HCT116 (cell line): Measurements from ENCODE around the gene TCP11. TPM values are rescaled to one million over a fixed set of nuclear protein-coding genes. Genes with fewer than 3 reads are reported as not detected.

Experiments
- ATAC-seq: fragments of 200-7000 bp; cut with Tn5 transposase; 2 replicates; pipeline ENCODE4 v1.9.1; 2020; ENCODE audit warnings: mild to moderate bottlenecking, moderate library complexity
- BruUV-seq: library from RNA; stranded (reverse); fragments of 400-500 nt; replicated peaks from 2 replicates; lab custom pipeline; 2021; lab: Mats Ljungman, UMichigan
- CTCF ChIA-PET: fragments of 300-600 bp; sonication (Branson Sonifier 250); formaldehyde crosslinking; loops from one replicate; lab custom pipeline; 2021; ENCODE audit warnings: antibody characterized with exemption; lab: Charles Lee
- POLR2A ChIA-PET: fragments of 300-600, 350-600 bp; sonication (Branson Sonifier 250); formaldehyde crosslinking; loops from one replicate; lab custom pipeline; 2021; ENCODE audit warnings: antibody characterized with exemption; lab: Charles Lee
- RAD21 ChIA-PET, 2 experiments: fragments of 300-600 bp; sonication (Branson Sonifier 250); formaldehyde crosslinking; loops; one replicate each; lab custom pipeline; 2023; ENCODE audit warnings: low total read pairs in 2 of 2; ENCODE audit not compliant: uncharacterized antibody in 2 of 2, unreplicated experiment in 2 of 2, low non-redundant PET in 1 of 2; lab: Charles Lee
- DNase-seq: peaks from one replicate; pipeline ENCODE4 v3.0.0-alpha.2; 2010; ENCODE audit warnings: low read depth, low spot score
- H2AFZ ChIP-seq: fragments of 200-600 bp; shearing (Covaris generic), sonication (generic); 2 replicates; pipeline ENCODE4 v1.6.1; 2017; ENCODE audit warnings: low read depth, mixed run types, mixed read lengths, antibody characterized with exemption, low read length; ENCODE audit not compliant: poor library complexity, severe bottlenecking
- H3K27ac ChIP-seq: 2 replicates; pipeline ENCODE4 v1.5.1; 2012; ENCODE audit warnings: low read depth, low read length
- H3K27me3 ChIP-seq: fragments of 200-600 bp; sonication (generic); 2 replicates; pipeline ENCODE4 v1.6.1; 2016; ENCODE audit warnings: mixed run types, low read length, mixed read lengths; ENCODE audit not compliant: insufficient read depth
- H3K36me3 ChIP-seq, 2 experiments: fragments of 200-500 bp in 1 of 2; fragments of 200-600 bp in 1 of 2; sonication (Bioruptor generic) in 1 of 2; sonication (generic) in 1 of 2; 2 replicates each; pipeline versions ENCODE4 v1.5.1 to v1.6.1; 2014 to 2016; ENCODE audit warnings: low read length in 2 of 2, inconsistent platforms in 1 of 2, mixed read lengths in 1 of 2, mixed run types in 1 of 2; ENCODE audit not compliant: insufficient read depth in 2 of 2, control insufficient read depth in 1 of 2
- H3K4me1 ChIP-seq, 2 experiments: fragments of 200-600 bp in 1 of 2; sonication (generic) in 1 of 2; 2 replicates each; pipeline versions ENCODE4 v1.5.1 to v1.6.1; 2012 to 2017; ENCODE audit warnings: low read length in 2 of 2, inconsistent platforms in 1 of 2, mild to moderate bottlenecking in 1 of 2, mixed read lengths in 1 of 2, mixed run types in 1 of 2, moderate library complexity in 1 of 2; ENCODE audit not compliant: insufficient read depth in 2 of 2, control insufficient read depth in 1 of 2
- H3K4me2 ChIP-seq: fragments of 200-600 bp; sonication (generic); 2 replicates; pipeline ENCODE4 v1.6.1; 2017; ENCODE audit warnings: mixed run types, low read length, mixed read lengths
- H3K4me3 ChIP-seq, 2 experiments: fragments of 200-600 bp in 1 of 2; sonication (generic) in 1 of 2; replicated peaks in 1 of 2; 2 replicates each; pipeline ENCODE4 v1.5.1; 2011 to 2016; ENCODE audit warnings: low read length in 2 of 2, control low read depth in 1 of 2, low read depth in 1 of 2, mild to moderate bottlenecking in 1 of 2, mixed read lengths in 1 of 2, mixed run types in 1 of 2
- H3K79me2 ChIP-seq: fragments of 200-600 bp; sonication (generic); 2 replicates; pipeline ENCODE4 v1.6.1; 2017; ENCODE audit warnings: mild to moderate bottlenecking, mixed run types, low read length, moderate library complexity, mixed read lengths; ENCODE audit not compliant: insufficient read depth
- H3K9ac ChIP-seq: fragments of 200-600 bp; sonication (generic); 2 replicates; pipeline ENCODE4 v1.6.1; 2016; ENCODE audit warnings: low read length, mixed read lengths
- H3K9me2 ChIP-seq: fragments of 200-600 bp; sonication (generic), shearing (Covaris generic); 2 replicates; pipeline ENCODE4 v1.6.1; 2017; ENCODE audit warnings: mixed run types, mild to moderate bottlenecking, moderate library complexity; ENCODE audit not compliant: insufficient read depth
- H3K9me3 ChIP-seq, 2 experiments: fragments of 200-500 bp in 1 of 2; fragments of 200-600 bp in 1 of 2; sonication (Bioruptor generic) in 1 of 2; sonication (generic) in 1 of 2; 2 replicates each; pipeline ENCODE4 v1.6.1; 2014 to 2017; ENCODE audit warnings: low read length in 2 of 2, mixed read lengths in 2 of 2, inconsistent platforms in 1 of 2, low read depth in 1 of 2, mild to moderate bottlenecking in 1 of 2, mixed run types in 1 of 2, moderate library complexity in 1 of 2; ENCODE audit not compliant: control insufficient read depth in 1 of 2, insufficient read depth in 1 of 2
- H4K20me1 ChIP-seq: fragments of 200-600 bp; sonication (generic), shearing (Covaris generic); 2 replicates; pipeline ENCODE4 v1.6.1; 2017; ENCODE audit warnings: mixed run types, mild to moderate bottlenecking, moderate library complexity; ENCODE audit not compliant: insufficient read depth
- ATF3 ChIP-seq: IDR thresholded peaks from 2 replicates; pipeline ENCODE4 v1.6.1; 2012
- CBX3 ChIP-seq: IDR thresholded peaks from 2 replicates; pipeline ENCODE4 v1.6.1; 2012; ENCODE audit warnings: low read depth
- CEBPB ChIP-seq: IDR thresholded peaks from 2 replicates; pipeline ENCODE4 v1.6.1; 2012; ENCODE audit warnings: low read depth
- CTCF ChIP-seq, 3 experiments: fragments of 200-600 bp in 1 of 3; sonication (generic) in 1 of 3; IDR thresholded peaks in 2 of 3; conservative IDR thresholded peaks in 1 of 3; 2 replicates each; pipeline ENCODE4 v1.5.1; 2012 to 2017; ENCODE audit warnings: low read depth in 2 of 3, low read length in 2 of 3, antibody characterized with exemption in 1 of 3, borderline replicate concordance in 1 of 3, control low read depth in 1 of 3, mild to moderate bottlenecking in 1 of 3, mixed read lengths in 1 of 3, mixed run types in 1 of 3, moderate library complexity in 1 of 3; ENCODE audit not compliant: insufficient read depth in 1 of 3
- EGR1 ChIP-seq: IDR thresholded peaks from 2 replicates; pipeline ENCODE4 v1.6.1; 2012; ENCODE audit warnings: low read depth
- EZH2 ChIP-seq: fragments of 200-600 bp; sonication (generic); IDR thresholded peaks from 2 replicates; pipeline ENCODE4 v1.6.1; 2017; ENCODE audit warnings: antibody characterized with exemption, mixed run types
- EZH2phosphoT487 ChIP-seq: fragments of 200-600 bp; IDR thresholded peaks from 2 replicates; pipeline ENCODE4 v1.6.1; 2018; ENCODE audit warnings: antibody characterized with exemption, borderline replicate concordance
- JUND ChIP-seq: IDR thresholded peaks from 2 replicates; pipeline ENCODE4 v1.6.1; 2012
- POLR2A ChIP-seq: IDR thresholded peaks from 2 replicates; pipeline ENCODE4 v1.7.0; 2011; ENCODE audit warnings: borderline replicate concordance; ENCODE audit not compliant: insufficient read depth, insufficient read length; ENCODE audit errors: extremely low read depth
- REST ChIP-seq: IDR thresholded peaks from 2 replicates; pipeline ENCODE4 v1.6.1; 2012; ENCODE audit warnings: low read depth
- SIN3A ChIP-seq: IDR thresholded peaks from 2 replicates; pipeline ENCODE4 v1.6.1; 2012; ENCODE audit warnings: low read depth
- SP1 ChIP-seq: IDR thresholded peaks from 2 replicates; pipeline ENCODE4 v1.6.1; 2012; ENCODE audit warnings: low read depth
- SRF ChIP-seq: IDR thresholded peaks from 2 replicates; pipeline ENCODE4 v1.6.1; 2012; ENCODE audit warnings: low read depth
- TCF7L2 ChIP-seq: IDR thresholded peaks from 2 replicates; pipeline ENCODE4 v1.7.0; 2011; ENCODE audit warnings: borderline replicate concordance, inconsistent platforms; ENCODE audit not compliant: insufficient read depth, insufficient read length; ENCODE audit errors: extremely low read depth
- YY1 ChIP-seq: IDR thresholded peaks from 2 replicates; pipeline ENCODE4 v1.6.1; 2011; ENCODE audit warnings: low read length, low read depth, moderate library complexity, mild to moderate bottlenecking; ENCODE audit not compliant: insufficient replicate concordance; ENCODE audit errors: extremely low read depth
- ZNF274 ChIP-seq: fragments of 200-500 bp; sonication (Bioruptor generic); IDR thresholded peaks from 2 replicates; pipeline ENCODE4 v1.6.1; 2014; ENCODE audit warnings: mild to moderate bottlenecking, low read depth, low read length, inconsistent platforms
- intact Hi-C: fragments of 100-400 bp; cut with micrococcal nuclease; formaldehyde crosslinking; loops from 2 replicates; pipeline ENCODE4 v1.10.0; 2022
- total RNA-seq: library from RNA; stranded (reverse); gene quantifications from one replicate; pipeline ENCODE4 v1.2.1, GENCODE V29; 2021; ENCODE audit not compliant: unreplicated experiment

TCP11 gene
- total RNA-seq, 1 experiment from 2014 or later = not detected

DNA sequence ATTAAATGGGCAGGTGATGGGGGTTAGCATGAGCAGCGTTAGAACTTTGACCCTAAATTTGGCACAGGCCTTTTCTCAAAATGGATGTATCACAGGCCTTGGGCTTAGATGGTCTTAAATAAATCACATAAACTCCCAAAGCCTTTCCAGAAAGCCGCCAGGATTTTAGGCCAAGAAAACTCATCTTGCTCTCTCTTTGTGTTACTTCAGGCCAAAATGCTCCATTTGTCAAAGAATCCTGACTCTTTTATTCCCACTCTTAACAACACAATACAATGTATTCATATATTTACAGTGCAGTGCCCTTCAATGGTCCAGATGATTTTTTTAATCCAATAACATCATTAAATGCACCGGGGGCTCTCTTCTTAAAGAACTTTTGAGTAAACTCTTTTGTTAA, 5.9 kb upstream of the TCP11 start:
- CTCF ChIA-PET = interaction anchor here (0.5 to 3.9 kb wide), 4 partner anchors 58 to 171 kb away, joined by 3 to 36 read pairs (median 20); no protein-coding TSS in a partner anchor
- H3K9me2 ChIP-seq = no peaks in the 10 kb centered on the region
- no peak overlapping the region for H3K4me2 ChIP-seq
- no peak overlapping the region for H3K9ac ChIP-seq
- H3K27ac ChIP-seq = no peak overlapping the region
- POLR2A ChIA-PET = no interaction called here
- no peaks in the 10 kb centered on the region for H3K79me2 ChIP-seq
- no peaks in the 10 kb centered on the region for H3K36me3 ChIP-seq
- intact Hi-C loops = no loop called here
- no peak overlapping the region for H3K4me3 ChIP-seq
- DNase-seq = no peak
- RAD21 ChIA-PET = interaction anchor here (1.2 to 3.1 kb wide), 4 partner anchors 58 to 94 kb away, joined by 4 to 11 read pairs (median 8); no protein-coding TSS in a partner anchor
- no peak for TF ChIP-seq TCF7L2
- no peak for TF ChIP-seq YY1
- TF ChIP-seq POLR2A = no peak
- TF ChIP-seq SP1 = no peak
- TF ChIP-seq SRF = no peak
- TF ChIP-seq EGR1 = no peak
- TF ChIP-seq EZH2phosphoT487 = no peak
- TF ChIP-seq SIN3A = no peak
- H3K4me1 ChIP-seq = peaks cover 0 to 12% of the 10 kb centered on the region in 2 experiments; a peak in 2 of 4 replicates
- H4K20me1 ChIP-seq = no peaks in the 10 kb centered on the region
- ATAC-seq = no peak
- no peaks in the 10 kb centered on the region for H3K9me3 ChIP-seq
- H3K27me3 ChIP-seq = no peaks in the 10 kb centered on the region
- no peak overlapping the region for H2AFZ ChIP-seq
- no TSS peak for BruUV-seq

DNA sequence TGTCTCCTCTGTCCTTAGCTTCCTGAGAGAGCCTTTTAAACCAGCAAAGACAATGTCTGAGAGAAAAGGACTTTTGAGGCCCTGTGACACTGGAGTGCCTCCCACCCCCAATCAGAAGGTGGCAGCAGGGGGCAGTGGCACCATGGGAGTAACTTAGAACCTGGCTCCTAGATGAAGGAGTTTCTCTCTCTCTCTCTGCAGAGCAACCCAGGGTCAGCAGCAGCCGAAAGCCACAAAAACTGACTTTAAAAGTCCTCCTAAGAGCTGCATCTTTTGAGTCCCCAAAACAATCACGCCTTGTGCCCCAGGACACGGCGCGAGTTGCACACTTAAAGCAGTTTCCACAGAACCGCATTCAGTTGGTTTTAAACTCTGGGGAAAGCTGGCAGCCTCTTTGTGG, 5.3 kb upstream of the TCP11 start:
- no peak overlapping the region for H3K27ac ChIP-seq
- no peak overlapping the region for H3K9ac ChIP-seq
- no peaks in the 10 kb centered on the region for H3K36me3 ChIP-seq
- H4K20me1 ChIP-seq = no peaks in the 10 kb centered on the region
- ChIA-PET RAD21 (interaction anchor here (1.2 to 3.1 kb wide), 4 partner anchors 58 to 95 kb away, joined by 4 to 11 read pairs (median 8); no protein-coding TSS in a partner anchor), POLR2A (no interaction called here), CTCF (interaction anchor here (0.5 to 3.9 kb wide), 4 partner anchors 59 to 170 kb away, joined by 3 to 36 read pairs (median 20); no protein-coding TSS in a partner anchor)
- no peaks in the 10 kb centered on the region for H3K27me3 ChIP-seq
- no peak overlapping the region for H3K4me2 ChIP-seq
- ATAC-seq = peak; percentile 90
- peaks cover 0 to 10% of the 10 kb centered on the region in 2 experiments; a peak in 2 of 4 replicates for H3K4me1 ChIP-seq
- peak; percentile 23 for DNase-seq
- no peak overlapping the region for H3K4me3 ChIP-seq
- intact Hi-C loops = loop anchor here (1.0 kb wide), 2 partner anchors 59 to 95 kb away; no protein-coding TSS in a partner anchor
- H3K9me3 ChIP-seq = no peaks in the 10 kb centered on the region
- no TSS peak for BruUV-seq
- no peaks in the 10 kb centered on the region for H3K79me2 ChIP-seq
- no peak overlapping the region for H2AFZ ChIP-seq
- no peaks in the 10 kb centered on the region for H3K9me2 ChIP-seq
- no peak for TF ChIP-seq EZH2
- TF ChIP-seq ZNF274 = no peak
- no peak for TF ChIP-seq REST
- no peak for TF ChIP-seq ATF3
- no peak for TF ChIP-seq CBX3
- TF ChIP-seq JUND = no peak
- TF ChIP-seq CEBPB = no peak
- TF ChIP-seq SIN3A = no peak
- TF ChIP-seq SRF = no peak
- peak; percentile 69 to 89 (median 81) for TF ChIP-seq CTCF (IDR thresholded peaks at IDR 0.05 in 2 of 3, conservative IDR thresholded peaks at IDR 0.05 in 1 of 3; ENCODE audit: borderline replicate concordance in 1 of 3, insufficient read depth in 1 of 3, low read depth in 2 of 3, low read length in 2 of 3)
